ENCODE data around the gene CTTNBP2NL. TPM values are rescaled to one million over a fixed set of nuclear protein-coding genes. Genes with fewer than 3 reads are reported as not detected.
A peak's percentile ranks its signal among the peaks of the same experiment; 100 is the strongest.
"Not testable (repeated sequence)": the region's sequence is repeated elsewhere in the genome, so short reads cannot be mapped to it uniquely, and the experiment has no call there.

CTTNBP2NL gene
- total RNA-seq, 1 donor from 2014 or later, result 16.7 TPM

- no peak for DNase-seq
Measured at GRCh38 chr1:112387807-112388206, 8.2 kb upstream of the CTTNBP2NL start.

- DNase-seq, result peak; percentile 35
Measured at GRCh38 chr1:112388436-112388835, 7.6 kb upstream of the CTTNBP2NL start.

GRCh38 chr1:112389689-112390088 is 6.3 kb upstream of the CTTNBP2NL start:
- no peak for DNase-seq

GRCh38 chr1:112390335-112390734 is 5.7 kb upstream of the CTTNBP2NL start:
- not testable (repeated sequence) for DNase-seq

GRCh38 chr1:112390775-112391602 is 5.0 kb upstream of the CTTNBP2NL start:
- peak; percentile 95 for DNase-seq

GRCh38 chr1:112391603-112391940 is 4.4 kb upstream of the CTTNBP2NL start:
- no peak for DNase-seq

GRCh38 chr1:112393631-112393974 is 2.4 kb upstream of the CTTNBP2NL start:
- peak; percentile 35 for DNase-seq

- DNase-seq, result no peak
Measured at GRCh38 chr1:112394743-112395062, 1.3 kb upstream of the CTTNBP2NL start.

GRCh38 chr1:112395256-112395820 is 676 bp upstream of the CTTNBP2NL start:
- no peak for DNase-seq

GRCh38 chr1:112396653-112397471 is 848 bp downstream of the CTTNBP2NL start:
- DNase-seq, result no peak

- DNase-seq, result no peak
Measured at GRCh38 chr1:112397841-112398240, 1.8 kb downstream of the CTTNBP2NL start.

- DNase-seq, result no peak
Measured at GRCh38 chr1:112399456-112399855, 3.4 kb downstream of the CTTNBP2NL start.

GRCh38 chr1:112400706-112401105 is 4.7 kb downstream of the CTTNBP2NL start:
- not testable (repeated sequence) for DNase-seq

- no peak for DNase-seq
Measured at GRCh38 chr1:112402682-112403643, 6.9 kb downstream of the CTTNBP2NL start.

GRCh38 chr1:112406771-112407170 is 10.8 kb downstream of the CTTNBP2NL start:
- no peak for DNase-seq

GRCh38 chr1:112409414-112409813 is 13.4 kb downstream of the CTTNBP2NL start:
- no peak for DNase-seq

GRCh38 chr1:112410673-112411072 is 14.7 kb downstream of the CTTNBP2NL start:
- DNase-seq, result no peak

GRCh38 chr1:112417271-112417670 is 21.3 kb downstream of the CTTNBP2NL start:
- DNase-seq, result no peak

GRCh38 chr1:112418099-112418892 is 22.3 kb downstream of the CTTNBP2NL start:
- DNase-seq, result peak; percentile 62

- DNase-seq, result no peak
Measured at GRCh38 chr1:112423207-112423606, 27.2 kb downstream of the CTTNBP2NL start.

- DNase-seq, result not testable (repeated sequence)
Measured at GRCh38 chr1:112423666-112424065, 27.7 kb downstream of the CTTNBP2NL start.

All from skin of body (tissue), 2 donors.